WI38 (cell line): ENCODE data around the gene GNAZ.

ENCODE experiments used
- H3K4me3 ChIP-seq: 2 replicates; pipeline ENCODE4 v1.5.1; 2011; ENCODE audit warnings: low read depth, mild to moderate bottlenecking, control low read depth, low read length
- CTCF ChIP-seq: IDR thresholded peaks from 2 replicates; pipeline ENCODE4 v1.5.1; 2012; ENCODE audit warnings: low read depth, mild to moderate bottlenecking, control low read depth, low read length

Gene GNAZ

GRCh38 chr22:23098718-23099530 lies 28.6 kb downstream of the GNAZ start:
- H3K4me3 ChIP-seq: no peak overlapping the region
- TF ChIP-seq CTCF: no peak

GRCh38 chr22:23099531-23099804 lies 29.1 kb downstream of the GNAZ start:
- no peak for TF ChIP-seq CTCF
- H3K4me3 ChIP-seq: no peak overlapping the region

- TF ChIP-seq CTCF: no peak
- no peak overlapping the region for H3K4me3 ChIP-seq
Observed at GRCh38 chr22:23100124-23100801, 29.9 kb downstream of the GNAZ start.

GRCh38 chr22:23101524-23101923 lies 31.2 kb downstream of the GNAZ start:
- no peak for TF ChIP-seq CTCF

GRCh38 chr22:23102002-23102655 lies 31.8 kb downstream of the GNAZ start:
- no peak for TF ChIP-seq CTCF
- H3K4me3 ChIP-seq: no peak overlapping the region

More at GRCh38 chr22:23101524-23101923, 31.2 kb downstream of the GNAZ start:
- H3K4me3 ChIP-seq: no peak overlapping the region

GRCh38 chr22:23102776-23103175 lies 32.5 kb downstream of the GNAZ start:
- no peak overlapping the region for H3K4me3 ChIP-seq
- TF ChIP-seq CTCF: no peak
